Adrenal gland (tissue), 12 donors: ENCODE results near the gene ANKRD24. TPM values are rescaled to one million over a fixed set of nuclear protein-coding genes. Genes with fewer than 3 reads are reported as not detected.
"Not testable (repeated sequence)": the region's sequence is repeated elsewhere in the genome, so short reads cannot be mapped to it uniquely, and the experiment has no call there.

Source experiments
- DNase-seq, 7 donors: peaks; one replicate each; pipeline ENCODE4 v3.0.0-alpha.2; 2019 to 2020
- H3K27ac ChIP-seq, 5 donors: fragments of 200-600 bp; sonication (generic) in 4 of 5; 1 replicate in 3 of 5; 2 replicates in 2 of 5; pipeline versions ENCODE4 v1.5.1 to v1.8.0; 2016 to 2020; ENCODE audit warnings: mild to moderate bottlenecking in 1 of 5
- H3K27me3 ChIP-seq: fragments of 200-600 bp; 2 replicates; pipeline ENCODE4 v1.8.0; 2021
- H3K36me3 ChIP-seq, 2 donors: fragments of 200-600 bp; replicated peaks in 1 of 2; 1 replicate in 1 of 2; 2 replicates in 1 of 2; pipeline versions ENCODE4 v1.5.1 to v1.8.0; 2018 to 2022
- H3K4me1 ChIP-seq, 2 donors: fragments of 200-600 bp; replicated peaks in 1 of 2; 1 replicate in 1 of 2; 2 replicates in 1 of 2; pipeline versions ENCODE4 v1.5.1 to v1.8.0; 2018 to 2021
- H3K4me3 ChIP-seq, 4 donors: fragments of 200-600 bp; sonication (generic) in 3 of 4; one replicate each; pipeline ENCODE4 v1.5.1; 2016 to 2018
- H3K9me3 ChIP-seq, 3 donors: fragments of 200-600 bp; sonication (generic) in 1 of 3; replicated peaks in 1 of 3; 1 replicate in 2 of 3; 2 replicates in 1 of 3; pipeline versions ENCODE4 v1.5.1 to v1.8.0; 2016 to 2021
- POLR2A ChIP-seq, 2 donors: fragments of 450-650 bp; IDR thresholded peaks; one replicate each; pipeline ENCODE4 v1.6.1; 2017; ENCODE audit warnings: antibody characterized with exemption in 2 of 2, mild to moderate bottlenecking in 2 of 2, moderate library complexity in 1 of 2
- WGBS, 4 donors: extraction: QIAGEN DNeasy Blood & Tissue Kit in 2 of 4; methylation state at CpG; one replicate each; pipeline versions ENCODE4 v1.1.5 to v1.1.7; 2013 to 2017; 5-methylcytosine and 5-hydroxymethylcytosine counted together
- intact Hi-C, 2 donors: fragments of 100-400 bp; cut with DNase I; formaldehyde crosslinking; loops; one replicate each; pipeline versions ENCODE4 v1.14.1 to v1.15.0; 2022 to 2023
- polyA plus RNA-seq, 3 donors: library from polyadenylated mRNA; stranded (reverse); fragments of 200-250 nt in 2 of 3; fragments of 350-450 nt in 1 of 3; fragmentation: Illumina TruSeq in 1 of 3; extraction: RNeasy Lipid Tissue Mini Kit (QIAGEN cat#74804) in 1 of 3; gene quantifications; one replicate each; pipeline ENCODE4 v1.2.3, GENCODE V29; 2013 to 2014
- total RNA-seq, 9 donors: library from RNA; depleted of rRNA in 4 of 9; stranded (reverse); fragments of >200 nt in 4 of 9; fragments of 120-200 nt in 1 of 9; fragmentation: NEBNext Ultra II Directional in 1 of 9; extraction: Animal tissue kit (Norgen Biotek cat#: 25700) in 1 of 9; gene quantifications; one replicate each; pipeline versions ENCODE4 v1.1.0 to v1.2.4, GENCODE V29; 2013 to 2023
- TF ChIP-seq, protein P1 (sequence below), 6 experiments: fragments of 450-650 bp in 4 of 6; fragments of 200-600 bp in 2 of 6; sonication (generic) in 1 of 6; IDR thresholded peaks; 1 replicate in 5 of 6; 2 replicates in 1 of 6; pipeline versions ENCODE4 v1.5.1 to v1.8.0; 2016 to 2021; ENCODE audit warnings: antibody characterized with exemption in 6 of 6, mild to moderate bottlenecking in 2 of 6, moderate library complexity in 1 of 6
- donor health status: healthy with polysubstance abuse.
- donor health status: Bipolar disorder and iron deficiency.
- donor health status: DM: yes; HTN: yes; CAD: no.
- donor health status: DM: no; HTN: no; CAD: no.
- donor health status: DM: no; HTN: no; CAD: no.
- donor health status: DM: yes; HTN: yes; CAD: no.

ANKRD24 gene
- total and polyA plus RNA-seq, 12 donors, result 1.1 to 17.2 (median 3.2) TPM

DNA sequence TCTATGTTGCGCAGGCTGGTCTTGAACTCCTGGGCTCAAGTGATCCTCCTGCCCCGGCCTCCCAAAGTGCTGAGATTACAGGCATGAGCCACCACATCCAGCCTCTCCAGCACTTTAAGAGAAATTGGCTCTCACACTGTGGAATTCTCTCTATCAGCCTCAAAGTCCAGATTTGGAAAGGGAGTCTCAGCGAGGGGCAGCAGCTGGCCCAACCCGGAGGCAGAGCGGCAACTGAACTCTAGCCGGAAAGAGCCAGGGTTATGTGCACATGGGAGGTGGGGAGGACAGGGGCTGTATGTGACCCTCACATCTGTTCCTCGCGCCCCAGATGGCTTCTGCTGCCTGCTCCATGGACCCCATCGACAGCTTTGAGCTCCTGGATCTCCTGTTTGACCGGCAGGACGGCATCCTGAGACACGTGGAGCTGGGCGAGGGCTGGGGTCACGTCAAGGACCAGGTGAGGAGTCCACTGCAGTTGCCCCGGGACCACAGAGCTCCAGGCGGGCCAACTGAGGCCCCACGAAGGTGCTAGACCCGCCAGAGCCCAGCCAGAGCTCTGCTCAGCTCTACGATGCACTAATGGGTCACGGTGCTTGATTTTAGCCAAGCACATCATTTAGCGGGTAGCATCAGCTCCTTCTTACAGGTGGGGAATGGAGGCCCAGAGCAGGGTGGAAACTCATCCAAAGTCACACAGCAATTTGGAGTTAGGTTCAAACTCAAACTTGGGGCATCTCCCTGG, 27.7 kb upstream of the ANKRD24 start:
- no peak overlapping the region for H3K27ac ChIP-seq
- H3K9me3 ChIP-seq, result no peaks in the 10 kb centered on the region
- 77 to 90% (median 81%) methylated on average over 2 to 21 of the region's 21 CpGs for WGBS, 4 donors
- DNase-seq, result no peak
- intact Hi-C loops, result loop anchor here in 1 of 2 donors (5.0 kb wide), 1 partner anchor 33 kb away; no protein-coding TSS in a partner anchor
- no peak overlapping the region for H3K4me3 ChIP-seq
- no peaks in the 10 kb centered on the region for H3K36me3 ChIP-seq
- no peaks in the 10 kb centered on the region for H3K4me1 ChIP-seq
- TF ChIP-seq POLR2A (IDR thresholded peaks at IDR 0.05), result no peak
- TF ChIP-seq, protein P1, sequence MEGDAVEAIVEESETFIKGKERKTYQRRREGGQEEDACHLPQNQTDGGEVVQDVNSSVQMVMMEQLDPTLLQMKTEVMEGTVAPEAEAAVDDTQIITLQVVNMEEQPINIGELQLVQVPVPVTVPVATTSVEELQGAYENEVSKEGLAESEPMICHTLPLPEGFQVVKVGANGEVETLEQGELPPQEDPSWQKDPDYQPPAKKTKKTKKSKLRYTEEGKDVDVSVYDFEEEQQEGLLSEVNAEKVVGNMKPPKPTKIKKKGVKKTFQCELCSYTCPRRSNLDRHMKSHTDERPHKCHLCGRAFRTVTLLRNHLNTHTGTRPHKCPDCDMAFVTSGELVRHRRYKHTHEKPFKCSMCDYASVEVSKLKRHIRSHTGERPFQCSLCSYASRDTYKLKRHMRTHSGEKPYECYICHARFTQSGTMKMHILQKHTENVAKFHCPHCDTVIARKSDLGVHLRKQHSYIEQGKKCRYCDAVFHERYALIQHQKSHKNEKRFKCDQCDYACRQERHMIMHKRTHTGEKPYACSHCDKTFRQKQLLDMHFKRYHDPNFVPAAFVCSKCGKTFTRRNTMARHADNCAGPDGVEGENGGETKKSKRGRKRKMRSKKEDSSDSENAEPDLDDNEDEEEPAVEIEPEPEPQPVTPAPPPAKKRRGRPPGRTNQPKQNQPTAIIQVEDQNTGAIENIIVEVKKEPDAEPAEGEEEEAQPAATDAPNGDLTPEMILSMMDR (IDR thresholded peaks at IDR 0.05), result no peak
- H3K27me3 ChIP-seq, result no peaks in the 10 kb centered on the region

DNA sequence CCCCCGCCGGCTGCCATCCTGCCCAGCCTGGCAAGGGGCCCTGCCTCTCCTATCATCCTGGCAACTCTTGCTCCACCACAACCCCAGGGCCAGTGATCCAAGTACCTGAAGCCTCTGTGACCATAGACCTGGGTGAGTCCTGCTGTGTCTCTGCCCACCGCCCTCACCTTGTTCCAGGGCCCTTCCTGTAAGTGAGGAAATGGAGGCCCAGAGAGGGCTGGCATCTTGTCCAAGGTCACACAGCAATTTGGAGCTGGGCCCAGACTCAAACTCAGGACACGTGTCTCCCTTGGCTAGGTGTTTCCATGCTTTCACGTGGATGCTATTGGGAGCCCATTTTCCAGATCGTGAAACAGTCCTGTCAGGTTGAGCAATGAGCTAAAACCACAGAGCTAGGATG, 25.3 kb upstream of the ANKRD24 start:
- Histone ChIP-seq H3K27me3 (no peaks in the 10 kb centered on the region), H3K4me3 (no peak overlapping the region), H3K4me1 (no peaks in the 10 kb centered on the region), H3K9me3 (no peaks in the 10 kb centered on the region), H3K36me3 (no peaks in the 10 kb centered on the region), H3K27ac (no peak overlapping the region)
- intact Hi-C loops, result no loop called here
- WGBS, 4 donors, result 41 to 57% (median 53%) methylated on average over 6 of the region's 6 CpGs; no CpG with 5 or more reads in 1 of the 4 donors
- TF ChIP-seq POLR2A (IDR thresholded peaks at IDR 0.05), result no peak
- TF ChIP-seq, protein P1 (IDR thresholded peaks at IDR 0.05), result no peak
- peak in 6 of 7 donors; percentile 45 to 73 (median 64) for DNase-seq

- intact Hi-C loops, H3K36me3 ChIP-seq, H3K9me3 ChIP-seq, H3K27me3 ChIP-seq, H3K27ac ChIP-seq, DNase-seq, H3K4me3 ChIP-seq, H3K4me1 ChIP-seq: not testable (repeated sequence)
- 47 to 73% (median 67%) methylated on average over 4 to 8 of the region's 8 CpGs for WGBS, 4 donors
Measured at GRCh38 chr19:4157971-4158370, 24.5 kb upstream of the ANKRD24 start.

DNA sequence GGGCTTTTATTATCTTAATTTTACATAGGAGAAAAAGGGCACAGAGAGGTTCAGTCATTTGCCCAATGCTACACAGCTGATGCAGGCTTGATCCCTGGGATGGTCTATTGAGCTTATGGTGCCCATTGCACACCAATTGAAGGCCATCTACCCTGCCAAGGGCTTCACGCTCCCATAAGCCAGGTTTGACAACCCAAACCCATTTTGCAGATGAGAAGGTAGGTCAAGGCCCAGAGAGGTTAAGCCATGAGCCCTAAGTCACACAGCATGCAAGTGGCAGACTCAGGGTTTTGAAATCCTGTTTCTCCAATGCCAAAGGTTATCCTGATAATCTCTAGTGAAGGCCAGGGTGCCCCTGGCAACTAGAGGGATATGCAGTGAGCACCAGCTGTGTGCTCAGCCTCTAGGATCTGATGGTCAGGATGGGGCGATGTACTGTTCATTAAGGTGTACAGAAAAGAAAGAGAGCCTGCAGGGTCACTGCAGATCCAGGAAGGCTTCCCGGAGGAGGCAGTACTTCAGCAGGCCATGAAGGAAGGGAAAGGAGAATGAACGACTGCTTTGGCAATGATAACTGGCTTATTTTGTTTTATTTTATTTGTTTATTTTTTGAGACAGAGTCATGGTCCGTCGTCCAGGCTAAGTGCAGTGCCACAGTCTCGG, 20.9 kb upstream of the ANKRD24 start:
- no peak for DNase-seq
- Histone ChIP-seq H3K36me3 (no peaks in the 10 kb centered on the region), H3K27ac (no peak overlapping the region), H3K9me3 (no peaks in the 10 kb centered on the region), H3K4me3 (no peak overlapping the region), H3K4me1 (no peaks in the 10 kb centered on the region), H3K27me3 (no peaks in the 10 kb centered on the region)
- TF ChIP-seq, protein P1 (IDR thresholded peaks at IDR 0.05), result no peak
- no peak for TF ChIP-seq POLR2A (IDR thresholded peaks at IDR 0.05)
- intact Hi-C loops, result no loop called here
- WGBS, 4 donors, result 64 to 77% (median 73%) methylated on average over 7 of the region's 7 CpGs
